Mesenteric fat pad (tissue), 1 donor: ENCODE data around the gene RUNX1. TPM values are rescaled to one million over a fixed set of nuclear protein-coding genes. Genes with fewer than 3 reads are reported as not detected.

Experiments used
- DNase-seq: peaks from one replicate; pipeline ENCODE4 v3.0.0-alpha.2; 2020; ENCODE audit warnings: low spot score
- total RNA-seq: library from RNA; stranded (reverse); fragmentation: NEBNext Ultra II Directional; extraction: Animal tissue kit (Norgen Biotek cat#: 25700); gene quantifications from one replicate; pipeline ENCODE4 v1.2.1, GENCODE V29; 2021
- donor health status: DM: yes; HTN: yes; CAD: no.

Gene RUNX1
- total RNA-seq, 1 donor from 2014 or later = 129 TPM

DNA sequence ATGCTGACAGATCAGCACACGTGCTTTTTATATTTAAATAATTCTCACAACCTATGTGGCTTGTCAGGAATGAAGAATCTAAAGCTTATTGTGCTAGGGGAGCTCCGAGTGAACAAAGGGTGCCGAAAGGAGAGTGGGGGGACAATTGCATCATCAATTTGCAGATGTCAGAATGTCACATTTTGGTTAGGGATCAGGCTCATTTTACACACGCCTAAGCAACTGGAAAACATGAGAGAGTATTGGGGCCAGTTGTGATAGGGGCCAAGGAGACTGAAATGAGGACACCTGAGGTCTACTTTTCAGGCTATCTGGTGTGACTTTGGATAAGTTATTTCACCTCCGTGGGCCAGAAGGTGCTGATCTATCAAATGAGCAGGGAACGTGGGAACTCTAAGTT is 31.8 kb downstream of the RUNX1 start:
- no peak for DNase-seq

DNA sequence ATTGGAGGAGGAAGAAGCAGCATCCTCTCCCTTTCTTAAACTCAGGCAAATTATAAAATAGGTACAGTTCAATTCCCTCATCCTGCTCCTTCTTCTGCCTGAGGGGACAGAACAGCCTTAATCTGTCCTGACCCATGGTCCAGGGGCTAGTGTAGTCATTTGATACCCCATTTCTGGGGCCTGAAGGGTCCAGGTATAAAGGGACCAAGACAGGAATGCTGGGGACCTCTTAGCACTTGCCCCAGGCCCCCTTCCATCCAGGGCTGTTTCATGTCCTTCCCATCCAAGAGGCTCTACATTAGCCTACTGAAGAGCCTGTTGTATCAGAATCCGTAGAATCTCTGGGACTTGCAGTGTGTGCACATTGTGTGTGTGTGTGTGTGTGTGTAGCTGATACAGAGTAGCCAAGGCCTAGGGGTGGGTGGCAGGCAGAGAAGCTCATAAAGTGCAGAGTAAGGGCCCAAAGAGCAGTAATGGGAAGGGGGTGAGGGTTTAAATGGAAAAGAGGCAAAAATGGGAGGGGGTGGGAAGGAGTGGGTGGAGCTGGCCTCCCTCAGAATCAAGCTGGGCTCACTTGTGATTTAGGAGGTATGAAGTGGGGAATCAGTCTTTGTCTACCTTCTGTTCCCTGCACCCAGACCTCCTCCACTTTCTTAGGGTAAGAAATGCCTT is 32.4 kb downstream of the RUNX1 start:
- DNase-seq = no peak

DNA sequence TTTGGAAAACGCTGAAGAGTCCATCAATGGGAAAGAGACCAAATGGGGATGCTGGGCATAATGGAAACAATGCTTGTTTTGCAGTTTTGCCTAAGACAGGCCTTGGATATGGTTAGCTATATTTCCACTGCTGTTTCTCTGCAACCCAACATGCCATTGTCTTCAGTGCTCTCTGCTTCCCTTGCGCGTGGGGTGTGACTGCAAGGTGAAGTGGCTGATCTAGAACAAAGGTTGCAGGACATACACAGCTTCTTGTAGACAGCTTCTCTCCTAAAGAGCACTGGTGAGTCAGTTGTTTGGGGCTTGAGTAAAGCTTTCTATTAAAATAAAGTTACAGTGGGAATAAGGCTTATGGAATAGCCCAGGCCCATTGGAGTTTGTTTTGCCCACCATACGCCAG is 33.0 kb downstream of the RUNX1 start:
- DNase-seq = no peak

DNA sequence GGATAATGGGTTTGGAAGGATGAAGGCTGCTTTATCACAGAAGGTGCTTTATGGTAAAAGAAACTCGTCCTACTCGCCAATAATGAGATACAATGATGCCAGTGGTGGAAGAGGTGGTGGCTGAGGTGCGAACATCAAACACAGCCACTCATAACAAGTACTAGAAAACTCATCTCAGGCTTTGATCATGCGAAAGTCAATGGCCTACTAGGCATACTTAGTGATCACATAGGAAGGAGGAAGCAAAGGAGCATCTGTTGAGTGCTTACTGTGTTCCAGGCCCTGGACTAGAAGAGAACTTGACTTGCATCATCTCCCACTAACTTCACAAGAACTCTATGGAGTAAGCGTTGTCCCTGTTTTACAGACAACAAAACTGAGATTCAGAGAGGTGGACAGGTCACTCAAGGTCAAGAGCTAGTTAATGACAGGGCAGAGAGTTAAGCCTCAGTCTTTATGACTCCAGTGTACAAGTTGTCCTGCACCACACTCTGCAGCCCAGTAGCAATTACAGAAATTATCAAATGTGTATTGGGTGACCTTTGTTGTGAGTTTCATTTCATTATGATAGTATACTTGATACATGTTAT is 33.6 kb downstream of the RUNX1 start:
- DNase-seq = no peak

DNA sequence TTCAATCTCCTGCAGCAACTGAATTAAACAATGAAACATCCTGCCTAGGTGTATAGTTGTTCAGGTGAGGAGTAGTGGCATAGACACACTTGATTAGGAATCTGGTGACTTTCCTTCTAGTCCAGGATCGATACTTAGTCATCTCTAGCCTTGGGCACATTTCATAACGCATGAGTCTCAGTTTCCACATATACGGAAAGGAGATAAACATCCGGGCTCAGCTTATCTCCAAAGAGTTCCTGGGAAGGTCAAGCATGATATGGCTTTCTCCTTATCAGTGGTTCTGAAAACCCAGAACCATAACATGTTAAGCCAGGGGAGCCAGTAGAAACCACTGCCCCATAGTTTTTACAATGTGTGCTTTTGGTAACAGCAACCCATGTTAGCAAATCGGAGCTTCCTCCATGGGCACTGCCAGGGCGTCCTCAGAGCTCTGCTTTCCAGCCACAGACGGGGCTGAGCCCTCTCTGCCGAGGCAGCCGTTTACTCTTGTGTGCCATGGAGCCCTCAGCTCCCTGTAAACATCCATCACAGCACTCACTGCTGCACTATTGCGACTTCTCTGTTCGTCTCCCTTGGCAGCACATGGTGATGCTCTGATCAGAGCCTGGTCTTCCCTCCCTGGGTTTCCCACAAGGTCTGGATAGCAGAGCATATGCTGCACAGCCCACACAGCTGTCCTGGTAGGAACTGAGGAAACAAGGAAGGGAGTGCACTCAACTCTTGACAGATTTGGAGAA is 34.6 kb downstream of the RUNX1 start:
- no peak for DNase-seq

DNA sequence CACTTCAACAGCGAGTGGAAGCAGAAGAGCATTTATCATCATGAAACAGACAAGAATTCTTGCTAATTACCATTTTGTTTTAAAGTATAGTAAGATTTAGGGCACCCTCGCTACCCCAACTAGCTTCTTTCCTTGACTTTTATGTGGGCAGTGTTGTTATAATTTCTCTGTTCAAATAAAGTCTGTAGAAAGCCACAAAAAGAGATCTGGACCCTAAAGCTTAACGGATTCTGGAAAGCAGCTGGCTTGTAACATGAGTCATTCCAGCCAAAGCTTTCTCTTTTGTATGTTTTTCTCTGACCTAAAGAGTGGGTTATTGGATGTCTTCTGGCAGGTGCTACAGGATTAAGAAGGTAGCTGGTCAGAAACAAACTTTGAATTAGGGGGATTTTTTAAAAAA is 37.4 kb downstream of the RUNX1 start:
- no peak for DNase-seq

DNA sequence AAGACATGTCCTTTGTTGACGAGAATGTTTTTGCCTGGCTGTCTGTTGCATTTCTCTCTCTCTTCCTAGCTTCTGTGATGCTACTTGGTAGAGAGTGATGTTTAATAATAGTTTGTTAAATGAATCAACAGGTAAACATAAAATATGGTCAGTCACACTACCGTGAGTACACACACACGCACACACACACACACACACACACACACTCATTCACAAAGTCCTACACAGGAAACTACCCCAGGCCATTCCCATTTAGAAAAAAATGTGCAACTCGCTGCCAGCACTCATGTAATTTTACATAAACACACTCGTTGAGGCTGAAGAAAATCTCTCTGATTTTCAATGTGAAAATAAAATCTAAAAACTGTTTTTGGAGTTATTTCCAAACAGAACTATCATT is 38.7 kb downstream of the RUNX1 start:
- DNase-seq = no peak

DNA sequence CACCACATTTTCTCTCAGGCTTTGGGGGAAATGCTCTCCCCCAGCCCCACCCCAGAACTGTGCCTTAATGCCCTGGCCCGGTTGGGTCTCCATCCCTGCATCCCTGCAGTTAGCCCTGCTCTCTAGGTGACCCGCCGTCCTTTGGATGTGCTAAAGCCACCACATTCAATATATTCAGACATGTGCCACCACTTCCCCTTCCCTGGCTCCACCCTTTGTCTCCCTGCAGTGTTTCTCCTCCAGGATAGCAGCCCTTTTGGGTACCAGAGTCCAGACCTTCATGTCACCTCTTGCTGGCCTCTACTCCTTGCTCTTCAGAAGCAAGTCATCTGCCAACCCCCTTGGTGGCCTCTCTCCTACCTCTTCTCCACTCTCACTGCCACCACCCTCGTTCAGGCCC is 41.8 kb downstream of the RUNX1 start:
- no peak for DNase-seq

DNA sequence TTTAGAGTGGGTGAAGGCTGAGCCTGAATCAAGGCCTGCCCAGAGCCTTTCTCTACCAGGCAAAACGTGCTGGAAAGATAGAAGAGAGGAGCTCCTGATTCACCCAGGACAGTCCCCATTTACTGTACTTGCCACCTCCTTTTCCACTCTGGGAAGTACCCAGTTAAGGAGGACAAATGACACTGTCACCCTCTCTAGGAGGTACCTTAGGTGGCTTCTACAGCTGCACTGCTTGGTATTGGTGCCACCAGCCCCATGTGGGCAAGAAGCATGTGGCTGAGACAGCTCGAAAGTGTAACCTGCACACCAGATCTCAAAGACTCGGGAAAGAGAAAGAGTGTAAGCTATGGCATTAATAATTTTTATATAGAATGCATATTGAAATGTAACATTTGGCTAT is 42.3 kb downstream of the RUNX1 start:
- no peak for DNase-seq

DNA sequence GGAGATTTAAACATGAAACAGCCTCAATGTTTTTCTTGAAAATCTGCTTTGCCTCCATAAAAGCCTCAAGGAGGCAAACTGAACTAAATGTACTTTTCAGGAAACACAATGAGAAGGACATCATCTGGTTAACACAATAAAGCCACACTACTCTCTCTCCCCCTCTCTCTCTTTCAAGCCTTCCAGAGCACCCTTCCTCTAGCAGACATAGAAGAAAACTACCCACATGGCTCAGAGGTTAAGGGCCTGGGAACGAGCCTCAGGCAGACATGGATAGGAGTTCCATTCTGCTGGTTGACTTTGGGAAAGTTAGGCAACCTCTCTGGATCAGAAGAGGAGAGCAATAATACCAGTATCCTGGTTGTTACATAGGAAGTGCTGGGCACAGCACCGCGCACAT is 42.9 kb downstream of the RUNX1 start:
- no peak for DNase-seq

DNA sequence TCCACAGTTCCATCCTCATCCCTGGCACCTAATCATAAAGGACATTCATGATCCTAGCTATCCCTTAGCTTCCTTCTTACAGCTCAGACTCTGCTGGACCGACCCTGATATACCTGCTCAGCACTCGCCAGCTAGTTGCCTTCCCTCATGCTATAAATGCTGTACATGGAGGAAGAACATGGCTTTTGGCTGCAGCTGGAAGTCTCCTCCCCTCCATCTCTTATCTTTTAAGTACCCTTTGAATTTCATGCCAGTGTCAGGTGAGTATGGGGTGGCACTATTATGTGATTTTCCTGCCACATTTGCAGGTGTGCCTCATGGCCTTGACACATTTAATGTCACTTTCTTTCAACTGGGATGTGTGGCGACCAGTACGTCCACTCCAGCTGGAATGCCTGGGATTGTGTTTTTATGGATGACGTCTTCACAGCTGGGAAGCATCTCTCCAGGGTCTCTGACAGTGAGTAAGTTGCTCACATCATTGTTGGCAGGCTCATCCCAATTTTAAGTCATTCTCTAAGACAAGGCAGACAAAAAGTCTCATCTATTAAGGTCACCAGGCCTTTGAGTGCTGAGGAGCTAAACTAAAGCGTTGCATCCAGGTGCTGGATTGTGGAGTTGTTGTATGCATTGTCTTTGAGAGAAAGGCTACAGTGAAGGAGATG is 43.4 kb downstream of the RUNX1 start:
- no peak for DNase-seq

DNA sequence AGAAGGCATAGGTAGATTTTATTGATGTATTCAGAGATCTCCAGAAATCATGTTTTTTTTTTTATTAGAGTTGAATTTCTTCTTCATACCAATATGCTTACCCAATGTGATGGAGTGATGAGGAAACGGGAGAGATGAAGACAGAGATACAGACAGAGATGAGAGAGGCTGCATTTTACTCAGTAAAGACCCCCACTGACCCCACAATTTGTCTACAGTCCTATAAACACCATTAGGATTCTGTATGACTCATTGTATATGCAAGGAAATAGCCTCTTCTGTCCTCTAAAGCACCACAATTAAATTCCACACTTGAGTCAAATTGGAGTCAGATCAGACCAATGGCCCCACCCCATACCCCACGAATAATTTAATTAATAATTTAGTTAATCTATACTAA is 44.0 kb downstream of the RUNX1 start:
- no peak for DNase-seq

DNA sequence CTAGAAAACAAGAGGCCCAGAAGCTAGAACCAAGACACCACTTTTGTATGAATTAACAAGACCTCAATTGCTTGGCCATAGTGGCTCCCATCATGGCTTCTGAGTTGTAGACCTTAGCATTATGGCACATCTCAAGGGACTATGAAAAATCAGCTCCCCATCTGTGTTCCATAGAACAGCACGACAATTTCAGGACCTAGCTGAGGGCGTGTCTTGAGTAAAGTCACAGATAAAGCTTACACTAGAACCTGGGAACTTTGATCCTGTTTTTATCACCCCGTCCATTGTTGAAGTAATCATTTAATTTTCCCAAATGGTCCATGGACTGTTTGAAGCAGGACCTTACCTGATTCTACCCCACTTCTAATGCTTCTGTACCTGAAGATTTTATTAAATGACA is 44.8 kb downstream of the RUNX1 start:
- no peak for DNase-seq

DNA sequence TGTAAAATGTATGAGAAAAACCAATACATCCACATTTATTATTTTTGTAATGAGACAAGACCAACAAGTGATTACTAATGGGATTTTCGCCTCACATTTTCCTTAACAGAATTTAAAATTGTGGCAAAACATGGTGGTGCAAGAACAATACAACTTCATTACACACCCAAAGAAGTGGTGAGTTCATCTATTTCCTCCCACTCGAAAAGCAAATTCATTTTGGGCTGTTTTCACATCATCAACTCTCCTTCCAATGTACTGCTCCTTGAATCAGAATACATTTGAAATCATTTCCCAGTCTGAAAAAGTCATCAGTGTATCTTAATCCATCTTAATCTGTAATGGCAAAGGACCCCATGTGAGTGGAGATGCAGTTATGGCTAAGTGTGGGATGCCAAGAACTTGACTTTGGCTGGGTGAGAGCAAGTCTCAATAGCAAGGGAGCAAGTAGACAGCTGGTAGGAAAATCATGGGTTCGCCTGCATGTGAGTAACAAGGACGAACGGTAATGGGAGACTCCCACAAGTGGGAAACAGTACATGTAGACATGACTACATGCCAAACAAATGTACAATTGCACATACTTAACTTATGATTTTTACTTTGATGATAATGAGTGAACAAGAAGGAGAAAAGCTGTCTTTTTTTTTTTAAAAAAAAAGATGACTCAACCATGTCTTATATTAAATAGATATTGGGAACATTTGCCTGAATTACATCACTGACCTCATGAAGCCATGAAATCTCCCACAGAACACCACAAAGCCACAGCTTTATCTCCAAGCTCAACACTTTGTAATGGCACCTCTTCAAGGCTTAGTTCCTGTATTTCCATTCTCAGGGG is 46.0 kb downstream of the RUNX1 start:
- no peak for DNase-seq

DNA sequence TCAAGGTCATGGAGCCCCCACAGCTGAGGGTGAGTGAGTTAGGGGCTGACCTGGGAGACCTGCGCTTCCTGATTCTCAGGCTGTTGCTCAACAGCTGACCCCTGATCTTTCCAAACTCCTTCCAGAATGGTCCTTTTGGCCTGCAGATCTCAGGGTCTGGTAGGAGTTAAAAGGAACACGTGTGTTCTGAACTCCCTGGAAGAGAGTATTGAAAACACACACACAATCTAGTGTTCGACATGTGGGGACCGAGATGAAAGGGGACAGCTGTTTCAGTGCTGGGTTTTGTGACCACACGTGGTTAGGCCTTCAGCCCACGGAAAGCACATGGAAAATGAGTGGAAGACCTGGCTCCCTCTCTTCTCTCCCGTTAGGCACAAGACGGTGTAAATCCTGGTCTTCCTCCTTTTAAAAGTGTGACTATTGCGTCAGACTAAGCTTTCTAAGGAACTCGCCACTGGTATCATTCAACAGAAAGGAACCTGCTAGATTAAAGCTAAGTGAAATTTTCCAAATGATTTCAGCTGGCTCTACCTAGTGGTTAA is 49.6 kb downstream of the RUNX1 start:
- no peak for DNase-seq

DNA sequence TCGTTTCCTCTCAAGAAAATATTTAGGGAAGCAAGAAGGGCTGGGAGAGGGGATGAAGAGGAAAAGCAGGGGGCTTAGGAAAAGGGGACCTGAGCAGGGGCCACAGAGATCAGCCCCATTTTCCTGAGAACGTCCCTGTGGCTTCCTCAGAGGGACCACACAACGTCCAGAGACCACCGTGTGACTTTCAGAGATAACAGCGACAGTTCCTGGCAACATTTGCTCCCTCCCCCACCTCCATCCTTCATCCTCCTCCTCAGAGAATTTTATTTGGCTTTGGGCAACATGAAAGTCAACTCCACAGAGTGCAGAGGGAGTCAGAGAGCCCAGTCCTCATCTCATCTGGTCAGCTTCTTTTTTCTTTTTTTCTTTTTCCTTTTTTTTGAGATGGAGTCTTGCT is 50.9 kb downstream of the RUNX1 start:
- no peak for DNase-seq

DNA sequence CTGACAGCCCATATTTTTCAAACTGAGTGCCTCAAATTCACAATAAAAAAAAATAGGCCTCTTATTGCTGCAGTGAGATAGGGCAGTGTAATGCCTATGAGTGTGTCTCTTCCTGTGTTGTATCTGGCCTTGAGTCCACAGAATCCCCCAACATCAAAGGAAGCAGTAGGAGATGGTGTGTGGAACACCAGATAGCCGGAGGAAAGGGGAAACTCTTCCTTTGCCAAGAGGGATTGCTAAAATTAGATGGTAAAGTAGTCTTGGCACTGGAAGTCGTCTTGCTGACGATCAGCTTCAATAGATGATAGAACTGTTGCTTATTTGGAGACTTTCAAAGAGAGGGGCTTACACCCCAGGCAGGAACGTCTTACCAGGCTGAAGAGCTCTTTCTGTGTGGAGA is 51.8 kb downstream of the RUNX1 start:
- no peak for DNase-seq

DNA sequence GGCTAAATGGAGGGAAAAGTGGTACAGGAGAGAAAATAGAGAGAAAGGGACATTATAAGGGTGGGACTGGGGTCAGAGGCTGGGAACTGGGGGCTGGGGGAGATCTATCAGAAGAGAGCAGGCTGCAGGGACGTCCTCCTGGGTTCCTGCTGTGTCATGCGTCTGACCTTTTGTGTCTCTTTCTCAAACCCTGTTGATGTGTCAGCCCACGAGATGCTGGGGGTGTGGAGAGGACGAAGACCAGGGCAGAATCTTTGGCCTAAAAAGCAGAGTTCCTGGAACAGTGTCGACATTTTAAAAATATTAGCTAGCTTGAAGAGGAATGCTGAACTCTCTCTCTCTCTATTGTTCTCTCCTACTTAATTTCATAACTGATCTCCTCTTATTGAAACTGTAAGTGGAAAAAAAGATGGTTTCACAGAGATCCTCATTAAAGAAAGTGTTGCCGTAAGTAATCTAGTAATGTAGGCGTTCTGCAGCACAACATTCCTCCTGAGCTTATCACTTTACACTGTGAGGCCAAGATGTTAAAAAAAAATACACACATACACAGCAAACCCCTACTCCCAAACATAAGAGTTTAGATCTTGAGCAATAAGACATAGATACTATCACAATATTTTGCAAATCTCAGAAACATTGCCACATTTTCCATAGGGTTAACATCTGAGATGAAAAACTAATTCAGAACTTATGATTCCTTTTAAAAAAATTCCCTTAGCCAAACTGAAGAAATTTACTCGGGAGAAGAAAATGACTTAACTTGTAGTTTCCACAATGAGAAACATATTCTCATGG is 52.6 kb downstream of the RUNX1 start:
- no peak for DNase-seq

DNA sequence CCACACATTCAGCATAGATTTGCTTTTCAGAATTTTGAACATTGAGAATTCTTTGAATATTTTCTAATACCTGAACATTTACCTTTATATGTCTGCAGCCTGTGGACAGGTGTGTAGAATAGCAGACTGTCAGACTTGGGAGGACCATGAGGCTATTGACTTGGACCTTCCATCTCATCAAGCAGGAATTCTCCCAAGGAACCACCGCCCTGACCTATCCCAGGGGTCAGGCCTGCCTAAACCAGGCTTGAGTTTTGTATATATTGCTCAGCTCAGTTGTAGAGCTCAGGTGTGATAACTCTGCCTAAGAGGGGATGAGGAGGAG is 53.2 kb downstream of the RUNX1 start:
- DNase-seq = no peak
